B cell (primary cell): ENCODE results near the gene ZMYM2. TPM values are rescaled to one million over a fixed set of nuclear protein-coding genes. Genes with fewer than 3 reads are reported as not detected.

Experiments used
- ATAC-seq: fragments of 200-7000 bp; cut with Tn5 transposase; one replicate; pipeline ENCODE4 v1.10.0; 2021; ENCODE audit warnings: low read depth, mild to moderate bottlenecking, moderate number of reproducible peaks, moderate library complexity
- CTCF ChIA-PET: fragments of 350-600 bp; sonication (Branson Sonifier 250); formaldehyde crosslinking; loops from one replicate; lab custom pipeline; 2021; ENCODE audit warnings: antibody characterized with exemption, inconsistent platforms; lab: Charles Lee
- POLR2A ChIA-PET: fragments of 350-600 bp; sonication (Branson Sonifier 250); formaldehyde crosslinking; loops from one replicate; lab custom pipeline; 2021; ENCODE audit warnings: antibody characterized with exemption; lab: Charles Lee
- DNase-seq: peaks from one replicate; pipeline ENCODE4 v3.0.0; 2013
- H2AFZ ChIP-seq: 2 replicates; pipeline ENCODE4 v1.6.1; 2012; ENCODE audit warnings: mild to moderate bottlenecking, low read depth, low read length; ENCODE audit not compliant: insufficient read depth, poor library complexity, severe bottlenecking
- H3K27ac ChIP-seq, 2 donors: 1 replicate in 1 of 2; 2 replicates in 1 of 2; pipeline ENCODE4 v1.5.1; 2012 to 2013; ENCODE audit warnings: low read length in 2 of 2, mild to moderate bottlenecking in 2 of 2, moderate library complexity in 1 of 2
- H3K27me3 ChIP-seq, 4 experiments: fragments of 200-600 bp in 1 of 4; sonication (generic) in 1 of 4; replicated peaks in 1 of 4; 1 replicate in 2 of 4; 2 replicates in 2 of 4; pipeline versions ENCODE4 v1.6.1 to v1.7.0; 2013 to 2016; ENCODE audit warnings: low read length in 3 of 4, mild to moderate bottlenecking in 2 of 4, mixed read lengths in 1 of 4, moderate library complexity in 1 of 4; ENCODE audit not compliant: insufficient read depth in 4 of 4, control insufficient read depth in 3 of 4; ENCODE audit errors: control extremely low read depth in 1 of 4
- H3K36me3 ChIP-seq, 2 experiments: replicated peaks in 1 of 2; 1 replicate in 1 of 2; 2 replicates in 1 of 2; pipeline versions ENCODE4 v1.6.1 to v1.7.1; 2013; ENCODE audit warnings: low read length in 1 of 2; ENCODE audit not compliant: insufficient read depth in 2 of 2, control insufficient read depth in 1 of 2; ENCODE audit errors: control extremely low read depth in 1 of 2, extremely low read depth in 1 of 2
- H3K4me1 ChIP-seq, 2 donors: fragments of 200-600 bp in 1 of 2; sonication (generic) in 1 of 2; 1 replicate in 1 of 2; 2 replicates in 1 of 2; pipeline versions ENCODE4 v1.5.1 to v1.6.1; 2013 to 2017; ENCODE audit warnings: low read length in 2 of 2; ENCODE audit not compliant: control insufficient read depth in 2 of 2, insufficient read depth in 2 of 2
- H3K4me2 ChIP-seq: replicated peaks from 2 replicates; pipeline ENCODE3; 2012; ENCODE audit warnings: mild to moderate bottlenecking, low read depth, low read length; ENCODE audit not compliant: poor library complexity, severe bottlenecking
- H3K4me3 ChIP-seq, 5 experiments: fragments of 200-600 bp in 1 of 5; sonication (generic) in 1 of 5; 1 replicate in 3 of 5; 2 replicates in 2 of 5; pipeline versions ENCODE4 v1.5.1 to v1.7.0; 2011 to 2016; ENCODE audit warnings: low read length in 4 of 5, mild to moderate bottlenecking in 4 of 5, low read depth in 2 of 5, control low read depth in 1 of 5, moderate library complexity in 1 of 5; ENCODE audit not compliant: insufficient read depth in 1 of 5; ENCODE audit errors: control extremely low read depth in 1 of 5, extremely low read depth in 1 of 5
- H3K79me2 ChIP-seq: fragments of 200-600 bp; sonication (generic); one replicate; pipeline ENCODE4 v1.6.0; 2016; ENCODE audit warnings: low read length; ENCODE audit not compliant: control insufficient read depth, insufficient read depth
- H3K9ac ChIP-seq: fragments of 200-600 bp; sonication (generic); 2 replicates; pipeline ENCODE4 v1.6.1; 2017; ENCODE audit warnings: mild to moderate bottlenecking, low read length, moderate library complexity
- H3K9me3 ChIP-seq, 3 donors: one replicate each; pipeline versions ENCODE4 v1.6.1 to v1.7.1; 2013; ENCODE audit warnings: low read length in 2 of 3; ENCODE audit not compliant: control insufficient read depth in 2 of 3, insufficient read depth in 1 of 3; ENCODE audit errors: control extremely low read depth in 1 of 3
- H4K20me1 ChIP-seq: 2 replicates; pipeline ENCODE4 v1.6.0; 2012; ENCODE audit warnings: mild to moderate bottlenecking, low read length; ENCODE audit not compliant: insufficient read depth, control insufficient read depth, poor library complexity, severe bottlenecking
- H3K27ac Mint-ChIP-seq: one replicate; pipeline ENCODE4 v1.8.0; 2021; ENCODE audit warnings: mixed read lengths
- H3K27me3 Mint-ChIP-seq: one replicate; pipeline ENCODE4 v1.8.0; 2021; ENCODE audit warnings: mixed read lengths
- H3K4me1 Mint-ChIP-seq: one replicate; pipeline ENCODE4 v1.8.0; 2021; ENCODE audit warnings: mixed read lengths
- H3K4me3 Mint-ChIP-seq: one replicate; pipeline ENCODE4 v1.8.0; 2021; ENCODE audit warnings: mixed read lengths
- H3K9me3 Mint-ChIP-seq: one replicate; pipeline ENCODE4 v1.8.0; 2022; ENCODE audit warnings: mixed read lengths; ENCODE audit not compliant: insufficient read depth
- EZH2 ChIP-seq: IDR thresholded peaks from 2 replicates; pipeline ENCODE4 v1.6.1; 2012; ENCODE audit warnings: borderline replicate concordance, low read depth, mild to moderate bottlenecking, moderate library complexity, low read length; ENCODE audit not compliant: insufficient read depth, poor library complexity, severe bottlenecking
- WGBS: methylation state at CpG from one replicate; pipeline ENCODE4 v1.1.5; 2013; ENCODE audit warnings: missing lambda C conversion rate; ENCODE audit not compliant: insufficient coverage; 5-methylcytosine and 5-hydroxymethylcytosine counted together
- intact Hi-C: fragments of 100-400 bp; cut with micrococcal nuclease; formaldehyde crosslinking; loops from one replicate; pipeline ENCODE4 v1.10.0; 2022
- polyA plus RNA-seq: library from polyadenylated mRNA; depleted of rRNA; stranded (reverse); fragments of >200 nt; gene quantifications from 2 replicates; pipeline ENCODE4 v1.2.3, GENCODE V29; 2012
- total RNA-seq, 2 donors: library from RNA; stranded (reverse); fragments of 120-200 nt in 1 of 2; gene quantifications; 1 replicate in 1 of 2; 2 replicates in 1 of 2; pipeline versions ENCODE4 v1.2.3 to v1.2.4, GENCODE V29; 2013 to 2022
- TF ChIP-seq, protein P1 (sequence below): fragments of 200-600 bp; IDR thresholded peaks from one replicate; pipeline ENCODE4 v1.8.0; 2022; ENCODE audit warnings: antibody characterized with exemption, mild to moderate bottlenecking

ZMYM2 gene
- total and polyA plus RNA-seq, 2 donors (not counting 1 experiment from before 2014, with no cell fraction given) = 21.7 to 131 TPM

DNA sequence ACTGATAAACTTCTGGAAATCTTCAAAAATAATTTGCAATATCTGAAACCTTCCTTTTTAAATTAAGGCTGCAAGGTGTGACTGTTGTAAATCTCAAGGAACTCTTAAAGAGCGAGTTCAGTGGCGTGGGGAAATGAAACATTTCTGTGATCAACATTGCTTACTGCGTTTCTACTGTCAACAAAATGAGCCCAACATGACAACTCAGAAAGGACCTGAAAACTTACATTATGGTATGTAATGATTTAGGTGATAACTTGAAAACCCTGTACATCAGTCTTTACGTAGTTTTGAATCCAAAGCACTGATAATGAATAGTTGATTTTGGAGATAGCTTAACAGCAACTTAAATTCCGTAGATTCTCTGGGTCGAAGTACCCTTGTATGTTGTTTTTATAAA is 92.8 kb downstream of the ZMYM2 start:
- DNase-seq (no peak), ATAC-seq (no peak)
- no peak overlapping the region for H3K4me3 ChIP-seq
- no peaks in the 10 kb centered on the region for H3K79me2 ChIP-seq
- H3K9me3 ChIP-seq = no peaks in the 10 kb centered on the region
- no CpG with 5 or more reads among the region's 6 CpGs for WGBS
- H3K27ac ChIP-seq = no peak overlapping the region
- H2AFZ ChIP-seq = no peak overlapping the region
- H3K4me1 ChIP-seq = peaks cover 2 to 13% of the 10 kb centered on the region in 2 donors
- CTCF ChIA-PET = no interaction called here
- H3K27me3 ChIP-seq = no peaks in the 10 kb centered on the region
- peaks cover 13 to 24% of the 10 kb centered on the region in 2 experiments for H3K36me3 ChIP-seq
- Mint-ChIP-seq H3K27ac (no peak overlapping the region), H3K27me3 (no peaks in the 10 kb centered on the region), H3K4me1 (peaks cover 16% of the 10 kb centered on the region), H3K9me3 (no peaks in the 10 kb centered on the region), H3K4me3 (no peak overlapping the region)
- POLR2A ChIA-PET = no interaction called here
- H3K4me2 ChIP-seq = no peak overlapping the region
- H3K9ac ChIP-seq = no peak overlapping the region
- H4K20me1 ChIP-seq = no peaks in the 10 kb centered on the region
- no peak for TF ChIP-seq EZH2
- TF ChIP-seq, protein P1, sequence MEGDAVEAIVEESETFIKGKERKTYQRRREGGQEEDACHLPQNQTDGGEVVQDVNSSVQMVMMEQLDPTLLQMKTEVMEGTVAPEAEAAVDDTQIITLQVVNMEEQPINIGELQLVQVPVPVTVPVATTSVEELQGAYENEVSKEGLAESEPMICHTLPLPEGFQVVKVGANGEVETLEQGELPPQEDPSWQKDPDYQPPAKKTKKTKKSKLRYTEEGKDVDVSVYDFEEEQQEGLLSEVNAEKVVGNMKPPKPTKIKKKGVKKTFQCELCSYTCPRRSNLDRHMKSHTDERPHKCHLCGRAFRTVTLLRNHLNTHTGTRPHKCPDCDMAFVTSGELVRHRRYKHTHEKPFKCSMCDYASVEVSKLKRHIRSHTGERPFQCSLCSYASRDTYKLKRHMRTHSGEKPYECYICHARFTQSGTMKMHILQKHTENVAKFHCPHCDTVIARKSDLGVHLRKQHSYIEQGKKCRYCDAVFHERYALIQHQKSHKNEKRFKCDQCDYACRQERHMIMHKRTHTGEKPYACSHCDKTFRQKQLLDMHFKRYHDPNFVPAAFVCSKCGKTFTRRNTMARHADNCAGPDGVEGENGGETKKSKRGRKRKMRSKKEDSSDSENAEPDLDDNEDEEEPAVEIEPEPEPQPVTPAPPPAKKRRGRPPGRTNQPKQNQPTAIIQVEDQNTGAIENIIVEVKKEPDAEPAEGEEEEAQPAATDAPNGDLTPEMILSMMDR = no peak
- intact Hi-C loops = no loop called here

DNA sequence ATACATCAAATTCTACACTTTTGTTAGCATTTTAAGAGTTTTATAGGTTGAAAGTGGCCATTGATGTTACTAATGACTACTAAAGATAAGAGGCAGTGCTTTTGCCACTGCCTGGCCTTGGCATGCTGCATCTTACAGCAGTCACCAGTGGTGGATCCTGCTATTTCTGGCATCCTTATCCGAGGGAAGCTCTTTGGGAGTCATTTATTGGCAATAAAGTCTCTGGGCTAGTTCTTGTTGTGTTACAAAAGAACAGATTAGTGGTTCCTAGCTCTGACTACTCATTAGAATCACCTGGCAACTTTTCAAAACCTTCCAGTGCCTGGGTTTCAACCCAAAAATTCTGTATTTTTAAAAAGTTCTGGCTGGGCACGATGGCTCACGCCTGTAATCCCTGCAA is 94.5 kb downstream of the ZMYM2 start:
- no peaks in the 10 kb centered on the region for H3K27me3 ChIP-seq

More for the DNA sequence above, 94.5 kb downstream of the ZMYM2 start:
- POLR2A ChIA-PET = no interaction called here
- H4K20me1 ChIP-seq = no peaks in the 10 kb centered on the region
- CTCF ChIA-PET = no interaction called here
- Mint-ChIP-seq H3K9me3 (no peaks in the 10 kb centered on the region), H3K4me3 (no peak overlapping the region), H3K27ac (no peak overlapping the region), H3K27me3 (no peaks in the 10 kb centered on the region), H3K4me1 (peaks cover 16% of the 10 kb centered on the region)
- H3K4me2 ChIP-seq = no peak overlapping the region
- ATAC-seq (no peak), DNase-seq (no peak)
- H3K79me2 ChIP-seq = no peaks in the 10 kb centered on the region
- no peak for TF ChIP-seq EZH2
- TF ChIP-seq, protein P1 = no peak
- no peaks in the 10 kb centered on the region for H3K9me3 ChIP-seq
- H3K36me3 ChIP-seq = peaks cover 14 to 24% of the 10 kb centered on the region in 2 experiments
- H3K4me1 ChIP-seq = peaks cover 2 to 13% of the 10 kb centered on the region in 2 donors
- no peak overlapping the region for H3K27ac ChIP-seq
- H2AFZ ChIP-seq = no peak overlapping the region
- no peak overlapping the region for H3K4me3 ChIP-seq
- intact Hi-C loops = no loop called here
- H3K9ac ChIP-seq = no peak overlapping the region
- 95% methylated on average over 3 of the region's 3 CpGs for WGBS
